Measurements from ENCODE around the gene CLTC.

Gene CLTC

GRCh38 chr17:59688008-59688407 lies 68.3 kb downstream of the CLTC start:
- no peak for DNase-seq

GRCh38 chr17:59688496-59688895 lies 68.8 kb downstream of the CLTC start:
- DNase-seq, result no peak

GRCh38 chr17:59693582-59693981 lies 73.9 kb downstream of the CLTC start:
- no peak for DNase-seq

- DNase-seq, result no peak
These were observed 74.6 kb downstream of the CLTC start for GRCh38 chr17:59694344-59694743.

GRCh38 chr17:59695945-59696681 lies 76.4 kb downstream of the CLTC start:
- DNase-seq, result no peak

GRCh38 chr17:59696682-59697277 lies 77.1 kb downstream of the CLTC start:
- DNase-seq, result no peak

GRCh38 chr17:59698143-59698542 lies 78.4 kb downstream of the CLTC start:
- no peak for DNase-seq

- no peak for DNase-seq
These were observed 79.5 kb downstream of the CLTC start for GRCh38 chr17:59699218-59699617.

GRCh38 chr17:59699786-59700185 lies 80.1 kb downstream of the CLTC start:
- DNase-seq, result no peak

GRCh38 chr17:59702304-59702703 lies 82.6 kb downstream of the CLTC start:
- DNase-seq, result no peak

GRCh38 chr17:59707149-59707970 lies 87.7 kb downstream of the CLTC start, which contains the start of the genes PTRH2 and VMP1:
Gene PTRH2 (minus strand): TSS chr17:59707430. CDS start chr17:59697978, 9,452 bp downstream.
Gene VMP1 (plus strand): TSS chr17:59707654. CDS start chr17:59731447, 23,793 bp downstream.
- peak; percentile 97 for DNase-seq

GRCh38 chr17:59707971-59708430 lies 88.3 kb downstream of the CLTC start:
- no peak for DNase-seq

GRCh38 chr17:59711936-59712335 lies 92.2 kb downstream of the CLTC start:
- no peak for DNase-seq

- no peak for DNase-seq
These were observed 93.2 kb downstream of the CLTC start for GRCh38 chr17:59712862-59713261.

GRCh38 chr17:59714255-59714654 lies 94.6 kb downstream of the CLTC start:
- no peak for DNase-seq

- no peak for DNase-seq
These were observed 96.7 kb downstream of the CLTC start for GRCh38 chr17:59716427-59716826.

- no peak for DNase-seq
These were observed 99.8 kb downstream of the CLTC start for GRCh38 chr17:59719526-59719925.

- no peak for DNase-seq
These were observed 102.9 kb downstream of the CLTC start for GRCh38 chr17:59722623-59723022.

GRCh38 chr17:59723041-59723440 lies 103.3 kb downstream of the CLTC start:
- no peak for DNase-seq

- DNase-seq, result no peak
These were observed 103.9 kb downstream of the CLTC start for GRCh38 chr17:59723607-59724006.

GRCh38 chr17:59725691-59726090 lies 106.0 kb downstream of the CLTC start:
- DNase-seq, result no peak

- no peak for DNase-seq
These were observed 108.3 kb downstream of the CLTC start for GRCh38 chr17:59727817-59728533.

All from T1000 (cell line).